H9 (cell line): ENCODE results near the gene HSDL2. TPM values are rescaled to one million over a fixed set of nuclear protein-coding genes. Genes with fewer than 3 reads are reported as not detected.

Source experiments
- DNase-seq: peaks from one replicate; pipeline ENCODE4 v3.0.0-alpha.2; 2017
- H2AFZ ChIP-seq: one replicate; pipeline ENCODE4 v1.6.1; 2013; ENCODE audit warnings: mild to moderate bottlenecking, low read length, control low read depth, moderate library complexity
- H2AK5ac ChIP-seq: 2 replicates; pipeline ENCODE4 v1.6.1; 2013; ENCODE audit warnings: low read length, control low read depth, mixed read lengths; ENCODE audit not compliant: insufficient read length
- H2BK120ac ChIP-seq: one replicate; pipeline ENCODE4 v1.6.1; 2013; ENCODE audit warnings: low read depth, mild to moderate bottlenecking, low read length, control low read depth, inconsistent platforms; ENCODE audit not compliant: poor library complexity, severe bottlenecking
- H2BK12ac ChIP-seq: 2 replicates; pipeline ENCODE4 v1.6.1; 2013; ENCODE audit warnings: low read length, control low read depth, mixed read lengths, low read depth; ENCODE audit not compliant: insufficient read length
- H2BK15ac ChIP-seq: 2 replicates; pipeline ENCODE4 v1.6.1; 2013; ENCODE audit warnings: low read depth, low read length, control low read depth
- H2BK20ac ChIP-seq: one replicate; pipeline ENCODE4 v1.6.1; 2013; ENCODE audit warnings: low read depth, mild to moderate bottlenecking, low read length, control low read depth, inconsistent platforms; ENCODE audit not compliant: poor library complexity, severe bottlenecking
- H2BK5ac ChIP-seq: 2 replicates; pipeline ENCODE4 v1.6.1; 2013; ENCODE audit warnings: low read length, control low read depth, mixed read lengths; ENCODE audit not compliant: insufficient read length
- H3K14ac ChIP-seq: 2 replicates; pipeline ENCODE4 v1.6.1; 2013; ENCODE audit warnings: low read length, control low read depth; ENCODE audit not compliant: insufficient read depth
- H3K18ac ChIP-seq: 2 replicates; pipeline ENCODE4 v1.6.1; 2013; ENCODE audit warnings: low read depth, mild to moderate bottlenecking, mixed read lengths, low read length, control low read depth; ENCODE audit not compliant: insufficient read length
- H3K23ac ChIP-seq: 2 replicates; pipeline ENCODE4 v1.6.1; 2013; ENCODE audit warnings: low read length, control low read depth, mixed read lengths, low read depth; ENCODE audit not compliant: insufficient read length
- H3K23me2 ChIP-seq: 2 replicates; pipeline ENCODE4 v1.6.1; 2013; ENCODE audit warnings: low read depth, mild to moderate bottlenecking, mixed read lengths, low read length, control low read depth; ENCODE audit not compliant: insufficient read length, poor library complexity, severe bottlenecking
- H3K27ac ChIP-seq: 2 replicates; pipeline ENCODE4 v1.5.1; 2013; ENCODE audit warnings: low read length, control low read depth, mixed read lengths, low read depth; ENCODE audit not compliant: insufficient read length
- H3K27me3 ChIP-seq: 2 replicates; pipeline ENCODE4 v1.6.1; 2013; ENCODE audit warnings: low read length, control low read depth, inconsistent platforms; ENCODE audit not compliant: insufficient read depth
- H3K4ac ChIP-seq: 2 replicates; pipeline ENCODE4 v1.6.1; 2013; ENCODE audit warnings: low read depth, mild to moderate bottlenecking, control low read depth, inconsistent platforms, low read length, moderate library complexity
- H3K4me1 ChIP-seq: 2 replicates; pipeline ENCODE4 v1.6.1; 2013; ENCODE audit warnings: low read length, control low read depth, inconsistent platforms; ENCODE audit not compliant: insufficient read depth
- H3K4me2 ChIP-seq: 2 replicates; pipeline ENCODE4 v1.6.1; 2013; ENCODE audit warnings: low read length, control low read depth, mixed read lengths; ENCODE audit not compliant: insufficient read length, insufficient read depth
- H3K56ac ChIP-seq: 2 replicates; pipeline ENCODE4 v1.6.1; 2013; ENCODE audit warnings: low read depth, mild to moderate bottlenecking, mixed read lengths, low read length, control low read depth; ENCODE audit not compliant: insufficient read length
- H3K79me1 ChIP-seq: 2 replicates; pipeline ENCODE4 v1.6.1; 2013; ENCODE audit warnings: low read depth, mild to moderate bottlenecking, moderate library complexity, low read length, control low read depth, inconsistent platforms; ENCODE audit not compliant: insufficient read depth, poor library complexity, severe bottlenecking
- H3K79me2 ChIP-seq: 2 replicates; pipeline ENCODE4 v1.6.1; 2013; ENCODE audit warnings: low read length, control low read depth, inconsistent platforms; ENCODE audit not compliant: insufficient read depth
- H3K9ac ChIP-seq: 2 replicates; pipeline ENCODE4 v1.6.1; 2013; ENCODE audit warnings: low read length, control low read depth, mixed read lengths; ENCODE audit not compliant: insufficient read length; ENCODE audit errors: extremely low read depth
- H3K9me3 ChIP-seq: one replicate; pipeline ENCODE4 v1.6.1; 2013; ENCODE audit warnings: low read depth, low read length, inconsistent platforms; ENCODE audit not compliant: control insufficient read depth
- H3T11ph ChIP-seq: one replicate; pipeline ENCODE4 v1.6.1; 2013; ENCODE audit warnings: mild to moderate bottlenecking, low read length, control low read depth, inconsistent platforms
- H4K20me1 ChIP-seq: one replicate; pipeline ENCODE4 v1.6.1; 2013; ENCODE audit not compliant: control insufficient read depth, insufficient read length, insufficient read depth
- H4K5ac ChIP-seq: 2 replicates; pipeline ENCODE4 v1.6.1; 2013; ENCODE audit warnings: low read depth, mild to moderate bottlenecking, mixed read lengths, low read length, control low read depth; ENCODE audit not compliant: insufficient read length
- H4K8ac ChIP-seq: replicated peaks from 2 replicates; pipeline ENCODE4 v1.6.1; 2013; ENCODE audit warnings: low read length, control low read depth, mixed read lengths, low read depth; ENCODE audit not compliant: insufficient read length
- H4K91ac ChIP-seq: 2 replicates; pipeline ENCODE4 v1.6.1; 2013; ENCODE audit warnings: low read depth, mild to moderate bottlenecking, moderate library complexity, mixed read lengths, low read length, control low read depth; ENCODE audit not compliant: insufficient read length
- H3K27ac Mint-ChIP-seq, 3 experiments: 2 replicates in 2 of 3; 3 replicates in 1 of 3; pipeline ENCODE4 v1.8.0; 2020 to 2021; ENCODE audit warnings: mixed read lengths in 3 of 3, mild to moderate bottlenecking in 1 of 3, moderate library complexity in 1 of 3
- H3K27me3 Mint-ChIP-seq: 2 replicates; pipeline ENCODE4 v1.8.0; 2021; ENCODE audit warnings: low read depth, mild to moderate bottlenecking, moderate library complexity, mixed read lengths
- H3K36me3 Mint-ChIP-seq, 3 experiments: 2 replicates in 2 of 3; 3 replicates in 1 of 3; pipeline ENCODE4 v1.8.0; 2020 to 2021; ENCODE audit warnings: low read depth in 3 of 3, mixed read lengths in 3 of 3; ENCODE audit not compliant: insufficient read depth in 1 of 3
- H3K4me1 Mint-ChIP-seq, 2 experiments: 2 replicates each; pipeline ENCODE4 v1.8.0; 2020; ENCODE audit warnings: mixed read lengths in 2 of 2
- H3K4me3 Mint-ChIP-seq, 2 experiments: 2 replicates in 1 of 2; 3 replicates in 1 of 2; pipeline ENCODE4 v1.8.0; 2020 to 2021; ENCODE audit warnings: mild to moderate bottlenecking in 2 of 2, mixed read lengths in 2 of 2, moderate library complexity in 1 of 2
- H3K9me3 Mint-ChIP-seq, 2 experiments: 2 replicates in 1 of 2; 3 replicates in 1 of 2; pipeline ENCODE4 v1.8.0; 2020; ENCODE audit warnings: mild to moderate bottlenecking in 2 of 2, mixed read lengths in 2 of 2, moderate library complexity in 1 of 2
- CTCF ChIP-seq: fragments of 200-600 bp; sonication (generic); conservative IDR thresholded peaks from 3 replicates; pipeline ENCODE4 v1.8.0; 2021; ENCODE audit warnings: antibody characterized with exemption, mild to moderate bottlenecking
- WGBS: extraction: QIAGEN DNeasy Blood & Tissue Kit; methylation state at CpG from one replicate; pipeline ENCODE4 v1.1.7; 2013; ENCODE audit warnings: missing lambda C conversion rate, low lambda C conversion rate, mixed read lengths; ENCODE audit not compliant: insufficient read length; ENCODE audit errors: extremely low coverage; 5-methylcytosine and 5-hydroxymethylcytosine counted together
- total RNA-seq: library from RNA; stranded (reverse); gene quantifications from 2 replicates; pipeline ENCODE4 v1.2.1, GENCODE V29; 2021

Gene HSDL2
- total RNA-seq, 1 experiment from 2014 or later: 16.6 TPM

GRCh38 chr9:112334432-112334841, 45.5 kb upstream of the HSDL2 start:
- no peak overlapping the region for H2BK20ac ChIP-seq
- no peak overlapping the region for H2BK5ac ChIP-seq
- no peak overlapping the region for H2AK5ac ChIP-seq
- H2BK120ac ChIP-seq: no peak overlapping the region
- peaks cover 10% of the 10 kb centered on the region; the same call in 1 of the 2 replicates for H3K79me2 ChIP-seq
- DNase-seq: no peak
- no peak overlapping the region for H4K91ac ChIP-seq
- no peak overlapping the region for H2BK12ac ChIP-seq
- H4K8ac ChIP-seq: no peak overlapping the region
- H4K20me1 ChIP-seq: no peaks in the 10 kb centered on the region
- no CpG with 5 or more reads among the region's 8 CpGs for WGBS
- no peak overlapping the region for H2AFZ ChIP-seq
- no peaks in the 10 kb centered on the region for H3K9me3 ChIP-seq
- no peaks in the 10 kb centered on the region for H3K27me3 Mint-ChIP-seq
- H2BK15ac ChIP-seq: no peak overlapping the region
- H3K4me1 ChIP-seq: 0 out of 2 replicates have a peak, but pooled peaks cover 2% of the 10 kb centered on the region
- no peaks in the 10 kb centered on the region for H3K79me1 ChIP-seq
- no peak overlapping the region for H3K56ac ChIP-seq
- H3K4me1 Mint-ChIP-seq: peaks cover 21 to 24% of the 10 kb centered on the region in 2 experiments
- H4K5ac ChIP-seq: no peak overlapping the region
- H3K4me2 ChIP-seq: peak overlapping the region; percentile 81
- H3K9me3 Mint-ChIP-seq: no peaks in the 10 kb centered on the region; a peak in 1 of 5 replicates
- H3K27ac Mint-ChIP-seq: peak overlapping the region; percentile 6 to 67 (median 19); a peak in 4 of 7 replicates
- H3K9ac ChIP-seq: no peak overlapping the region
- H3K18ac ChIP-seq: no peak overlapping the region
- no peak overlapping the region for H3K23ac ChIP-seq
- H3K27me3 ChIP-seq: no peaks in the 10 kb centered on the region
- no peak for TF ChIP-seq CTCF
- peaks cover 3% of the 10 kb centered on the region for H3K23me2 ChIP-seq
- no peaks in the 10 kb centered on the region; a peak in 1 of 7 replicates for H3K36me3 Mint-ChIP-seq
- no peak overlapping the region for H3K27ac ChIP-seq
- H3K4me3 Mint-ChIP-seq: peak overlapping the region; percentile 87 to 89
- no peak overlapping the region for H3T11ph ChIP-seq
- no peak overlapping the region for H3K4ac ChIP-seq
- H3K14ac ChIP-seq: no peak overlapping the region
